ENCODE measurements around the gene CCKAR. TPM values are rescaled to one million over a fixed set of nuclear protein-coding genes. Genes with fewer than 3 reads are reported as not detected.

Gene CCKAR
- total and polyA plus RNA-seq, 2 of the 8 experiments (the other 6 are each of a cell fraction or from before 2014, with no cell fraction given), result not detected

DNA sequence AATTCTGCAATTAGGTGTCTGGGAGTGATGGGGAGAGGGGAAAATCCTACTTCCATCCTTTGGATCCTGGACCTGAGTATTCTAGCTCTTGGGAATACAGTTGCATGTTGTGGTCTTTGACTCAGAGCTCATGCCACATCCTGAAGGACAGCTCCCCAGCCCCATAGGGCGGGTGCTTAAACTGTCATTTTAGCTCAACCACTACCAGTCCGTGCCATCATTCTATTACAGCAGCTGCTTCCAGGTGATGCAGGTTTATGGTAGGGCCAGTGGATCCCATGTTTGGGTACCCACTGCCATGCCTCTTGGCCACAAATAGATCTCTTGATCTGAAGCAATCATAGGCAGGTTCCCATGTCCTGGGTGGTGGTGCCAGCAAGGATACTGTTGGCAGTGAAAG lies 34.7 kb downstream of the CCKAR start:
- 82% methylated on average over 2 of the region's 2 CpGs; no CpG with 5 or more reads in 1 of the 2 experiments for WGBS, 2 experiments (ENCODE audit: extremely low coverage in 1 of 2, insufficient coverage in 1 of 2, insufficient read length in 1 of 2, insufficient replicate concordance in 2 of 2, low coverage in 1 of 2, low lambda C conversion rate in 2 of 2, missing lambda C conversion rate in 1 of 2)
- H4K20me1 ChIP-seq (replicated peaks in 1 of 2; ENCODE audit: control insufficient read depth in 1 of 2, insufficient read depth in 2 of 2, low read length in 2 of 2), result no peaks in the 10 kb centered on the region
- no peak overlapping the region for H2AFZ ChIP-seq (ENCODE audit: low read length)
- H3K4me3 ChIP-seq (ENCODE audit: extremely low read depth in 1 of 4, insufficient read depth in 2 of 4, low read depth in 3 of 4, low read length in 4 of 4), result no peak overlapping the region
- no peak overlapping the region for H3K56ac ChIP-seq (replicated peaks; ENCODE audit: insufficient read length, low read depth, low read length)
- H2BK12ac ChIP-seq (ENCODE audit: low read depth, low read length), result no peak overlapping the region
- no peak overlapping the region for H2BK20ac ChIP-seq (ENCODE audit: low read length)
- no peak overlapping the region for H2BK15ac ChIP-seq (ENCODE audit: low read length)
- H3K23ac ChIP-seq (ENCODE audit: insufficient read length), result no peak overlapping the region
- no peak overlapping the region for H3K9ac ChIP-seq (replicated peaks in 1 of 4; ENCODE audit: extremely low read depth in 1 of 4, low read depth in 3 of 4, low read length in 3 of 4)
- 0 out of 4 replicates have a peak, but pooled peaks cover 0 to 2% of the 10 kb centered on the region in 2 experiments for H3K9me3 ChIP-seq (ENCODE audit: insufficient read depth in 2 of 2, low read depth in 1 of 2, low read length in 1 of 2)
- H2BK120ac ChIP-seq (replicated peaks; ENCODE audit: low read depth, low read length), result no peak overlapping the region
- H3K14ac ChIP-seq (ENCODE audit: insufficient read length), result no peak overlapping the region
- no peak overlapping the region for H4K8ac ChIP-seq (ENCODE audit: extremely low read depth, insufficient read depth, low read length)
- FAIRE-seq, result no peak
- H3K4ac ChIP-seq (replicated peaks; ENCODE audit: insufficient read length, low read depth, low read length), result no peak overlapping the region
- H4K91ac ChIP-seq (replicated peaks; ENCODE audit: insufficient read length, low read length), result no peak overlapping the region
- ChIA-PET CTCF (ENCODE audit: partially characterized antibody) (interaction anchor here (5.7 kb wide), 1 partner anchor 266 kb away, joined by 73 read pairs; no protein-coding TSS in a partner anchor), POLR2A (ENCODE audit: partially characterized antibody) (no interaction called here)
- no peaks in the 10 kb centered on the region for H3K36me3 ChIP-seq (ENCODE audit: control insufficient read depth in 2 of 4, insufficient read depth in 4 of 4, low read length in 3 of 4)
- H2BK5ac ChIP-seq (ENCODE audit: low read depth, low read length), result no peak overlapping the region
- no peak overlapping the region for H3K27ac ChIP-seq (ENCODE audit: low read depth, low read length)
- no peaks in the 10 kb centered on the region for H3K23me2 ChIP-seq (ENCODE audit: low read depth, low read length)
- no peak overlapping the region for H4K5ac ChIP-seq (ENCODE audit: insufficient read length, low read depth, low read length)
- no peak overlapping the region for H2AK5ac ChIP-seq (ENCODE audit: low read depth, low read length)
- H3K79me2 ChIP-seq (ENCODE audit: control insufficient read depth in 1 of 2, insufficient read depth in 2 of 2, low read length in 2 of 2), result no peaks in the 10 kb centered on the region
- H3K4me1 ChIP-seq (replicated peaks in 1 of 4; ENCODE audit: control insufficient read depth in 3 of 4, insufficient read depth in 4 of 4, low read length in 3 of 4), result peaks cover 4 to 11% (median 8%) of the 10 kb centered on the region in 4 experiments
- TF ChIP-seq MAFK (IDR thresholded peaks at IDR 0.05; ENCODE audit: low read depth, low read length), result no peak
- TF ChIP-seq, protein P1, sequence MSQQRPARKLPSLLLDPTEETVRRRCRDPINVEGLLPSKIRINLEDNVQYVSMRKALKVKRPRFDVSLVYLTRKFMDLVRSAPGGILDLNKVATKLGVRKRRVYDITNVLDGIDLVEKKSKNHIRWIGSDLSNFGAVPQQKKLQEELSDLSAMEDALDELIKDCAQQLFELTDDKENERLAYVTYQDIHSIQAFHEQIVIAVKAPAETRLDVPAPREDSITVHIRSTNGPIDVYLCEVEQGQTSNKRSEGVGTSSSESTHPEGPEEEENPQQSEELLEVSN (IDR thresholded peaks at IDR 0.05), result no peak
- TF ChIP-seq JUN (IDR thresholded peaks at IDR 0.05; ENCODE audit: low read depth, low read length), result no peak
- no peak for TF ChIP-seq HDAC2 (IDR thresholded peaks at IDR 0.05; ENCODE audit: borderline replicate concordance in 1 of 2, low read depth in 2 of 2, low read length in 2 of 2)
- H3K4me2 ChIP-seq (ENCODE audit: insufficient read depth in 1 of 2, low read depth in 2 of 2, low read length in 2 of 2), result no peak overlapping the region
- peak in 1 of 2 experiments; percentile 26 for DNase-seq (ENCODE audit: low read depth in 1 of 2, low spot score in 2 of 2)
- no peak overlapping the region for H3K18ac ChIP-seq (ENCODE audit: extremely low read depth, low read length)
- no peaks in the 10 kb centered on the region for H3K27me3 ChIP-seq (replicated peaks in 1 of 4; ENCODE audit: control insufficient read depth in 3 of 4, extremely low read depth in 1 of 4, insufficient read depth in 3 of 4, low read length in 3 of 4)
- H3K79me1 ChIP-seq (ENCODE audit: low read depth, low read length), result no peaks in the 10 kb centered on the region
